K562 (cell line): ENCODE data around the gene ZDHHC14. TPM values are rescaled to one million over a fixed set of nuclear protein-coding genes. Genes with fewer than 3 reads are reported as not detected.
"Not testable (repeated sequence)": the region's sequence is repeated elsewhere in the genome, so short reads cannot be mapped to it uniquely, and the experiment has no call there.

ENCODE experiments used
- ATAC-seq: fragments of 200-7000 bp; cut with Tn5 transposase; 3 replicates; pipeline ENCODE4 v1.9.1; 2020; ENCODE audit warnings: moderate library complexity
- BruUV-seq: library from RNA; stranded (reverse); fragments of 400-500 nt; replicated peaks from 2 replicates; lab custom pipeline; 2021; lab: Mats Ljungman, UMichigan
- CTCF ChIA-PET: fragments of 300-600 bp; formaldehyde crosslinking; extraction: SDS; loops from one replicate; lab custom pipeline; 2021; ENCODE audit warnings: low intra/inter-chr PET ratio; lab: Yijun Ruan, JAX
- POLR2A ChIA-PET: fragments of 300-600, 350-650 bp; sonication (Branson Sonifier 250); formaldehyde crosslinking; extraction: SDS; loops from one replicate; lab custom pipeline; 2021; ENCODE audit warnings: antibody characterized with exemption, inconsistent platforms; lab: Yijun Ruan, JAX
- DNase-seq, 4 experiments: peaks; one replicate each; pipeline versions ENCODE4 v3.0.0 to v3.0.0-alpha.2; 2011 to 2018; ENCODE audit warnings: low spot score in 3 of 4, mixed read lengths in 3 of 4; ENCODE audit errors: extremely low read depth in 1 of 4
- FAIRE-seq: peaks from 2 replicates; lab custom pipeline; 2011; peaks lifted over from hg19 to GRCh38; lab: Jason Lieb, UNC
- H2AFZ ChIP-seq: 2 replicates; pipeline ENCODE4 v1.6.0; 2011; ENCODE audit warnings: low read depth, low read length, control low read depth, inconsistent platforms
- H3K27ac ChIP-seq: fragments of 200-600 bp; 3 replicates; pipeline ENCODE4 v1.8.0; 2011; ENCODE audit warnings: low read depth, mild to moderate bottlenecking, control low read depth, inconsistent platforms, low read length, moderate library complexity, mixed read lengths; ENCODE audit errors: extremely low read depth
- H3K27me3 ChIP-seq, 2 experiments: fragments of 300-600 bp in 1 of 2; 2 replicates in 1 of 2; 3 replicates in 1 of 2; pipeline versions ENCODE4 v1.6.0 to v1.8.0; 2011; ENCODE audit warnings: inconsistent platforms in 2 of 2, low read length in 2 of 2, mild to moderate bottlenecking in 1 of 2, mixed read lengths in 1 of 2, moderate library complexity in 1 of 2; ENCODE audit not compliant: control insufficient read depth in 2 of 2, insufficient read depth in 2 of 2
- H3K36me3 ChIP-seq: fragments of 300-600 bp; 3 replicates; pipeline ENCODE4 v1.8.0; 2011; ENCODE audit warnings: mild to moderate bottlenecking, low read length, inconsistent platforms; ENCODE audit not compliant: control insufficient read depth, insufficient read depth
- H3K4me1 ChIP-seq, 2 experiments: fragments of 200-600 bp in 1 of 2; replicated peaks in 1 of 2; 2 replicates in 1 of 2; 3 replicates in 1 of 2; pipeline versions ENCODE4 v1.5.1 to v1.8.0; 2011; ENCODE audit warnings: inconsistent platforms in 2 of 2, low read length in 2 of 2, mild to moderate bottlenecking in 1 of 2, mixed read lengths in 1 of 2, moderate library complexity in 1 of 2; ENCODE audit not compliant: control insufficient read depth in 2 of 2, insufficient read depth in 2 of 2
- H3K4me2 ChIP-seq: 2 replicates; pipeline ENCODE4 v1.6.1; 2011; ENCODE audit warnings: low read length, control low read depth, inconsistent platforms, mixed read lengths; ENCODE audit not compliant: insufficient read depth
- H3K4me3 ChIP-seq: fragments of 200-600 bp; sonication (generic), shearing (Covaris generic); 2 replicates; pipeline ENCODE4 v1.5.1; 2016; ENCODE audit warnings: control low read depth, inconsistent platforms
- H3K79me2 ChIP-seq: fragments of 200-600 bp; 3 replicates; pipeline ENCODE4 v1.8.0; 2011; ENCODE audit warnings: low read length, inconsistent platforms; ENCODE audit not compliant: control insufficient read depth, insufficient read depth
- H3K9ac ChIP-seq, 2 experiments: 2 replicates each; pipeline versions ENCODE4 v1.6.0 to v1.6.1; 2011; ENCODE audit warnings: low read depth in 2 of 2, low read length in 2 of 2, control low read depth in 1 of 2, inconsistent platforms in 1 of 2, mild to moderate bottlenecking in 1 of 2, mixed read lengths in 1 of 2; ENCODE audit not compliant: insufficient read depth in 1 of 2
- H3K9me1 ChIP-seq: one replicate; pipeline ENCODE4 v1.6.0; 2011; ENCODE audit warnings: inconsistent platforms, mild to moderate bottlenecking, low read length, moderate library complexity; ENCODE audit not compliant: control insufficient read depth, insufficient read depth
- H3K9me3 ChIP-seq: replicated peaks from 2 replicates; pipeline ENCODE4 v1.5.1; 2011; ENCODE audit warnings: low read depth, low read length, inconsistent platforms; ENCODE audit not compliant: control insufficient read depth, insufficient read depth
- H4K20me1 ChIP-seq: replicated peaks from 2 replicates; pipeline ENCODE4 v1.6.1; 2011; ENCODE audit warnings: low read length, inconsistent platforms, mixed read lengths; ENCODE audit not compliant: control insufficient read depth, insufficient read depth
- BCOR ChIP-seq: fragments of 450-650 bp; IDR thresholded peaks from 2 replicates; pipeline ENCODE4 v1.6.1; 2016
- CHD2 ChIP-seq: IDR thresholded peaks from 2 replicates; pipeline ENCODE4 v1.6.1; 2011; ENCODE audit warnings: low read depth, low read length
- RBM25 ChIP-seq: fragments of 200-400 bp; formaldehyde crosslinking; IDR thresholded peaks from 2 replicates; pipeline ENCODE4 v1.6.1; 2018; ENCODE audit warnings: low read length, low read depth, moderate library complexity; ENCODE audit not compliant: severe bottlenecking
- ZNF146 ChIP-seq: IDR thresholded peaks from one replicate; pipeline ENCODE4 v1.6.1; 2018; ENCODE audit warnings: missing compliant biosample characterization; ENCODE audit not compliant: unreplicated experiment
- WGBS: fragments of 100-300 bp; shearing (Covaris generic); methylation state at CpG from one replicate; pipeline ENCODE4 v1.1.6; 2016; ENCODE audit warnings: low coverage, mixed read lengths; ENCODE audit not compliant: insufficient coverage; ENCODE audit errors: missing lambda C conversion rate; 5-methylcytosine and 5-hydroxymethylcytosine counted together
- in situ Hi-C: fragments of 300-500 bp; cut with MboI; formaldehyde crosslinking; loops from 4 replicates; pipeline ENCODE4 v1.15.0; 2018; ENCODE audit warnings: inconsistent platforms, mixed read lengths
- intact Hi-C: fragments of 100-400 bp; cut with micrococcal nuclease; formaldehyde crosslinking; loops from 2 replicates; pipeline ENCODE4 v1.14.2; 2022
- polyA plus RNA-seq, 8 experiments: library from polyadenylated mRNA; depleted of rRNA in 4 of 8; stranded (reverse) in 5 of 8; unstranded in 3 of 8; fragments of >200 nt; fragmentation: Nextera tagmentation in 2 of 8; fragmentation: Illumina TruSeq in 1 of 8; extraction: Ambion mirVana in 2 of 8; extraction: Trizol in 1 of 8; gene quantifications; 2 replicates each; pipeline versions ENCODE4 v1.2.1 to v1.2.3, GENCODE V29; 2011 to 2014; ENCODE audit warnings: inconsistent platforms in 1 of 8, missing spikeins in 1 of 8
- total RNA-seq, 7 experiments: library from RNA; depleted of rRNA in 6 of 7; stranded (reverse); fragments of >200 nt in 6 of 7; fragmentation: Illumina TruSeq in 2 of 7; extraction: Trizol in 2 of 7; gene quantifications; 2 replicates each; pipeline versions ENCODE4 v1.2.1 to v1.2.3, GENCODE V29; 2011 to 2021; ENCODE audit warnings: low replicate concordance in 1 of 7
- TF ChIP-seq, protein P1 (sequence below): fragments of 450-650 bp; IDR thresholded peaks from 2 replicates; pipeline ENCODE4 v1.6.1; 2018; ENCODE audit not compliant: partially characterized antibody

Gene ZDHHC14
- total and polyA plus RNA-seq, 9 of the 15 experiments (the other 6 are each of a cell fraction or from before 2014, with no cell fraction given): 0.92 to 23.1 (median 13.8) TPM

DNA sequence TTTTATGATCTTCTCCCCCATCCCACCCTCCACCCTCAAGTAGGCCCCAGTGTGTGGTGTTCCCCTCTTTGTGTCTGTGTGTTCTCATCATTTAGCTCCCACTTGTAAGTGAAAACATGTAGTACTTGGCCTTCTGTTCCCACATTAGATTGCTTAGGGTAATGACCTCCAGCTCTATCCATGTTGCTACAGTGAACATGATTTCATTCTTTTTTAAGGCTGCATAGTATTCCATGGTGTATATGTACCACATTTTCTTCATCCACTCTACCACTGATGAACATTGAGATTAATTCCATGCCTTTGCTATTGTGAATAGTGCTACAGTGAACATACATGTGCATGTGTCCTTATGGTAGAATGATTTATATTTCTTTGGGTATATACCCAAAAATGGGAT, 196.0 kb downstream of the ZDHHC14 start:
- in situ Hi-C loops, H2AFZ ChIP-seq, DNase-seq, H4K20me1 ChIP-seq, H3K79me2 ChIP-seq, H3K4me1 ChIP-seq, intact Hi-C loops, ATAC-seq, H3K9me1 ChIP-seq, CTCF ChIA-PET, H3K9ac ChIP-seq, BruUV-seq, H3K9me3 ChIP-seq, H3K36me3 ChIP-seq, H3K27me3 ChIP-seq, H3K4me3 ChIP-seq, H3K27ac ChIP-seq, H3K4me2 ChIP-seq: not testable (repeated sequence)
- peak; percentile 49 for FAIRE-seq
- POLR2A ChIA-PET: interaction anchor here (0.7 kb wide), 1 partner anchor 34 kb away, joined by 3 read pairs; no protein-coding TSS in a partner anchor
- TF ChIP-seq ZNF146 (CRISPR knock-in tag) (peak; percentile 92), BCOR (peak; percentile 40; the same call in 1 of the 2 replicates), RBM25 (peak; percentile 70)

DNA sequence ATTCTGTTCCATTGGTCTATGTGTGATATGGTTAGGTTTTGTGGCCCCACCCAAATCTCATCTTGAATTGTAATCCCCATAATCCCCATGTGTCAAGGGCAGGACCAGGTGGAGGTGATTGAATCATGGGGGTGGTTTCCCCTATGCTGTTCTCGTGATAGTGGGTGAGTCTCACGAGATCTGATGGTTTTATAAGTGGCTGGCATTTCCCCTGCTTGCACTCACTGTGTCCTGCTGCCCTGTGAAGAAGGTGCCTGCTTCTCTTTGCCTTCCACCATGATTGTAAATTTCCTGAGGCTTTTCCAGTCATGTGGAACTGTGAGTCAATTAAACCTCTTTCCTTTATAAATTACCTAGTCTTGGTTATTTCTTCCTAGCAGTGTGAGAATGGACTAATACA, 197.5 kb downstream of the ZDHHC14 start:
- H2AFZ ChIP-seq, H3K4me2 ChIP-seq, H3K36me3 ChIP-seq, H3K79me2 ChIP-seq, H3K4me3 ChIP-seq, FAIRE-seq, H3K4me1 ChIP-seq, H3K9ac ChIP-seq, BruUV-seq, in situ Hi-C loops, DNase-seq, CTCF ChIA-PET, H3K27me3 ChIP-seq, H3K27ac ChIP-seq, H3K9me3 ChIP-seq, intact Hi-C loops, H4K20me1 ChIP-seq, H3K9me1 ChIP-seq, ATAC-seq: not testable (repeated sequence)
- POLR2A ChIA-PET: interaction anchor here (1.3 kb wide), 1 partner anchor 18 kb away, joined by 3 read pairs; no protein-coding TSS in a partner anchor
- TF ChIP-seq, protein P1, sequence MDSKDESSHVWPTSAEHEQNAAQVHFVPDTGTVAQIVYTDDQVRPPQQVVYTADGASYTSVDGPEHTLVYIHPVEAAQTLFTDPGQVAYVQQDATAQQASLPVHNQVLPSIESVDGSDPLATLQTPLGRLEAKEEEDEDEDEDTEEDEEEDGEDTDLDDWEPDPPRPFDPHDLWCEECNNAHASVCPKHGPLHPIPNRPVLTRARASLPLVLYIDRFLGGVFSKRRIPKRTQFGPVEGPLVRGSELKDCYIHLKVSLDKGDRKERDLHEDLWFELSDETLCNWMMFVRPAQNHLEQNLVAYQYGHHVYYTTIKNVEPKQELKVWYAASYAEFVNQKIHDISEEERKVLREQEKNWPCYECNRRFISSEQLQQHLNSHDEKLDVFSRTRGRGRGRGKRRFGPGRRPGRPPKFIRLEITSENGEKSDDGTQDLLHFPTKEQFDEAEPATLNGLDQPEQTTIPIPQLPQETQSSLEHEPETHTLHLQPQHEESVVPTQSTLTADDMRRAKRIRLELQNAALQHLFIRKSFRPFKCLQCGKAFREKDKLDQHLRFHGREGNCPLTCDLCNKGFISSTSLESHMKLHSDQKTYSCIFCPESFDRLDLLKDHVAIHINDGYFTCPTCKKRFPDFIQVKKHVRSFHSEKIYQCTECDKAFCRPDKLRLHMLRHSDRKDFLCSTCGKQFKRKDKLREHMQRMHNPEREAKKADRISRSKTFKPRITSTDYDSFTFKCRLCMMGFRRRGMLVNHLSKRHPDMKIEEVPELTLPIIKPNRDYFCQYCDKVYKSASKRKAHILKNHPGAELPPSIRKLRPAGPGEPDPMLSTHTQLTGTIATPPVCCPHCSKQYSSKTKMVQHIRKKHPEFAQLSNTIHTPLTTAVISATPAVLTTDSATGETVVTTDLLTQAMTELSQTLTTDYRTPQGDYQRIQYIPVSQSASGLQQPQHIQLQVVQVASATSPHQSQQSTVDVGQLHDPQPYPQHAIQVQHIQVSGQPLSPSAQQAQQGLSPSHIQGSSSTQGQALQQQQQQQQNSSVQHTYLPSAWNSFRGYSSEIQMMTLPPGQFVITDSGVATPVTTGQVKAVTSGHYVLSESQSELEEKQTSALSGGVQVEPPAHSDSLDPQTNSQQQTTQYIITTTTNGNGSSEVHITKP: peak; percentile 50
- peak; percentile 81 for TF ChIP-seq CHD2
- WGBS: 42% methylated on average over 2 of the region's 2 CpGs
